Neural progenitor cell (in vitro differentiated cells): ENCODE results near the gene ATP8A1. TPM values are rescaled to one million over a fixed set of nuclear protein-coding genes. Genes with fewer than 3 reads are reported as not detected.

Experiments
- DNase-seq: peaks from one replicate; pipeline ENCODE4 v3.0.0-alpha.2; 2016; ENCODE audit warnings: low spot score
- H2AFZ ChIP-seq: fragments of 200-600 bp; sonication (generic); replicated peaks from 2 replicates; pipeline ENCODE4 v1.6.1; 2016; ENCODE audit warnings: antibody characterized with exemption
- H3F3A ChIP-seq: fragments of 200-600 bp; sonication (generic); 2 replicates; pipeline ENCODE4 v1.6.1; 2016; ENCODE audit warnings: antibody characterized with exemption, low read depth
- H3K27ac ChIP-seq: fragments of 200-600 bp; sonication (generic); 2 replicates; pipeline ENCODE4 v1.5.1; 2016; ENCODE audit warnings: mild to moderate bottlenecking
- H3K27me3 ChIP-seq: fragments of 200-600 bp; sonication (generic); 2 replicates; pipeline ENCODE4 v1.6.1; 2016; ENCODE audit warnings: mild to moderate bottlenecking, moderate library complexity
- H3K36me3 ChIP-seq: fragments of 200-600 bp; sonication (generic); 2 replicates; pipeline ENCODE4 v1.5.1; 2016
- H3K4me1 ChIP-seq: fragments of 200-600 bp; sonication (generic); 2 replicates; pipeline ENCODE4 v1.6.1; 2016; ENCODE audit warnings: mixed run types
- H3K4me2 ChIP-seq: fragments of 200-600 bp; sonication (generic); 2 replicates; pipeline ENCODE4 v1.6.1; 2016
- H3K4me3 ChIP-seq: fragments of 200-600 bp; sonication (generic); 2 replicates; pipeline ENCODE4 v1.5.1; 2016
- H3K79me2 ChIP-seq: fragments of 200-600 bp; sonication (generic); 2 replicates; pipeline ENCODE4 v1.6.1; 2016; ENCODE audit warnings: low read depth
- H3K9ac ChIP-seq: fragments of 200-600 bp; sonication (generic); 2 replicates; pipeline ENCODE4 v1.6.1; 2016
- H3K9me3 ChIP-seq: fragments of 200-600 bp; sonication (generic); 2 replicates; pipeline ENCODE4 v1.5.1; 2016; ENCODE audit warnings: low read depth
- H4K20me1 ChIP-seq: fragments of 200-600 bp; sonication (generic); 2 replicates; pipeline ENCODE4 v1.6.1; 2016; ENCODE audit warnings: low read depth
- H3K27ac Mint-ChIP-seq: 3 replicates; pipeline ENCODE4 v1.8.0; 2021; ENCODE audit warnings: mixed read lengths
- H3K27me3 Mint-ChIP-seq: 2 replicates; pipeline ENCODE4 v1.8.0; 2022; ENCODE audit warnings: low read depth, mild to moderate bottlenecking, inconsistent platforms, moderate library complexity, mixed read lengths; ENCODE audit not compliant: insufficient read depth
- H3K36me3 Mint-ChIP-seq: 3 replicates; pipeline ENCODE4 v1.8.0; 2021; ENCODE audit warnings: mixed read lengths
- H3K4me1 Mint-ChIP-seq: 3 replicates; pipeline ENCODE4 v1.8.0; 2021; ENCODE audit warnings: mixed read lengths
- H3K4me3 Mint-ChIP-seq: 3 replicates; pipeline ENCODE4 v1.8.0; 2021; ENCODE audit warnings: mild to moderate bottlenecking, moderate library complexity, mixed read lengths
- H3K9me3 Mint-ChIP-seq: 3 replicates; pipeline ENCODE4 v1.8.0; 2020; ENCODE audit warnings: mixed read lengths
- EZH2 ChIP-seq: fragments of 200-600 bp; sonication (generic); IDR thresholded peaks from 2 replicates; pipeline ENCODE4 v1.6.1; 2017; ENCODE audit warnings: antibody characterized with exemption, mild to moderate bottlenecking, moderate library complexity
- EZH2phosphoT487 ChIP-seq: fragments of 200-600 bp; sonication (generic); IDR thresholded peaks from 2 replicates; pipeline ENCODE4 v1.6.1; 2017; ENCODE audit warnings: antibody characterized with exemption
- total RNA-seq: library from RNA; depleted of rRNA; stranded (reverse); fragments of >200 nt; gene quantifications from 2 replicates; pipeline ENCODE4 v1.2.3, GENCODE V29; 2015; ENCODE audit warnings: low replicate concordance
- TF ChIP-seq, protein P1 (sequence below): fragments of 200-600 bp; sonication (generic); IDR thresholded peaks from 2 replicates; pipeline ENCODE4 v1.5.1; 2017; ENCODE audit warnings: antibody characterized with exemption, mild to moderate bottlenecking

Gene ATP8A1
- total RNA-seq, 1 donor from 2014 or later, result 46.1 TPM

DNA sequence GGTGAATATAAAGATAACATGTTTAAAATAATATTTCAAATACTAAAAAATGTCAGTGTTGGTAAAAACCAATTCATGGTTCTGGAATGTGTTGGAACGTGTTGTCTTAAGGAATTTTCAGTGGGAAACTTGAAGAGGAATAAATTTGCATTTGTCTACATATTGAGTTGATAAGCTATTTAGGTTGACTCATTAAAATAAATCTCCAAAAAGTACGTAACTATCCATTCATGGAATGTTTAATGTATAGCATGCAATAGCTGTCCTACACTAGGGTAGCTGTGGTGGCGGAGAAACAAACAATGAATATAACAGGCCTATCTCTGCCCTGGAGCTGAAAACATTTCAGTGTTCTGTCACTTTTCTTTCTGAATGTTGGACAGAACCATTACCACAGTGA is 239.4 kb downstream of the ATP8A1 start:
- Mint-ChIP-seq H3K36me3 (peaks cover 11% of the 10 kb centered on the region), H3K27me3 (peaks cover 2% of the 10 kb centered on the region), H3K4me1 (peaks cover 5% of the 10 kb centered on the region), H3K4me3 (no peak overlapping the region), H3K9me3 (no peaks in the 10 kb centered on the region), H3K27ac (no peak overlapping the region)
- no peaks in the 10 kb centered on the region for H3K79me2 ChIP-seq
- no peaks in the 10 kb centered on the region for H3K9me3 ChIP-seq
- no peak overlapping the region for H3K4me3 ChIP-seq
- H3K27me3 ChIP-seq, result no peaks in the 10 kb centered on the region
- H3K27ac ChIP-seq, result no peak overlapping the region
- no peaks in the 10 kb centered on the region for H3F3A ChIP-seq
- DNase-seq, result no peak
- no peak overlapping the region for H3K9ac ChIP-seq
- H3K36me3 ChIP-seq, result no peaks in the 10 kb centered on the region
- H3K4me2 ChIP-seq, result no peak overlapping the region
- H4K20me1 ChIP-seq, result no peaks in the 10 kb centered on the region
- peaks cover 7% of the 10 kb centered on the region for H3K4me1 ChIP-seq
- H2AFZ ChIP-seq, result no peak overlapping the region
- no peak for TF ChIP-seq EZH2
- no peak for TF ChIP-seq EZH2phosphoT487
- TF ChIP-seq, protein P1, sequence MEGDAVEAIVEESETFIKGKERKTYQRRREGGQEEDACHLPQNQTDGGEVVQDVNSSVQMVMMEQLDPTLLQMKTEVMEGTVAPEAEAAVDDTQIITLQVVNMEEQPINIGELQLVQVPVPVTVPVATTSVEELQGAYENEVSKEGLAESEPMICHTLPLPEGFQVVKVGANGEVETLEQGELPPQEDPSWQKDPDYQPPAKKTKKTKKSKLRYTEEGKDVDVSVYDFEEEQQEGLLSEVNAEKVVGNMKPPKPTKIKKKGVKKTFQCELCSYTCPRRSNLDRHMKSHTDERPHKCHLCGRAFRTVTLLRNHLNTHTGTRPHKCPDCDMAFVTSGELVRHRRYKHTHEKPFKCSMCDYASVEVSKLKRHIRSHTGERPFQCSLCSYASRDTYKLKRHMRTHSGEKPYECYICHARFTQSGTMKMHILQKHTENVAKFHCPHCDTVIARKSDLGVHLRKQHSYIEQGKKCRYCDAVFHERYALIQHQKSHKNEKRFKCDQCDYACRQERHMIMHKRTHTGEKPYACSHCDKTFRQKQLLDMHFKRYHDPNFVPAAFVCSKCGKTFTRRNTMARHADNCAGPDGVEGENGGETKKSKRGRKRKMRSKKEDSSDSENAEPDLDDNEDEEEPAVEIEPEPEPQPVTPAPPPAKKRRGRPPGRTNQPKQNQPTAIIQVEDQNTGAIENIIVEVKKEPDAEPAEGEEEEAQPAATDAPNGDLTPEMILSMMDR, result no peak

DNA sequence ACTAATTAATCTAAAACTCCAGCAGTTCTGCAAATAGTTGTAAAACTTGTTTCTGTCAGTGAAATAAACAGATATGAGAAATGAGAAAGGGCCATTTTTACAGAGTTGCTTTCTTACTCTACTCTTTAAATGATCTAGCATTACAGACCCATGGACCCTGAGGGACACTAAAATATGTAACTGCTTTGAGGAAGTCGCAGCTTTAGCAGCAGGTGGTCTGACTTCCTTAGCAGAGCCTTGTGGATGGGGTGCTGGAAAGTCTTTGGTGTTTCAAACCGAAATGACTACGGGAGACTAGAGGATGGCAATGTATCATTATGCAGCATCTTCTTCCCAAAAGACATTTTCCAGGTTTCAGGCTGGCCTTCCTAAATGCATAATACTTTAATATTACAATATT is 240.9 kb downstream of the ATP8A1 start:
- TF ChIP-seq EZH2 (no peak), EZH2phosphoT487 (no peak)
- TF ChIP-seq, protein P1, result no peak
- DNase-seq, result peak; percentile 38
- H3K4me3 ChIP-seq, result no peak overlapping the region
- H2AFZ ChIP-seq, result no peak overlapping the region
- no peak overlapping the region for H3K4me2 ChIP-seq
- no peaks in the 10 kb centered on the region for H3K79me2 ChIP-seq
- no peaks in the 10 kb centered on the region for H4K20me1 ChIP-seq
- no peak overlapping the region for H3K27ac ChIP-seq
- Mint-ChIP-seq H3K4me3 (no peak overlapping the region), H3K27ac (no peak overlapping the region), H3K36me3 (peaks cover 10% of the 10 kb centered on the region), H3K27me3 (peaks cover 2% of the 10 kb centered on the region), H3K4me1 (peaks cover 5% of the 10 kb centered on the region), H3K9me3 (no peaks in the 10 kb centered on the region)
- no peaks in the 10 kb centered on the region for H3K27me3 ChIP-seq
- H3K36me3 ChIP-seq, result no peaks in the 10 kb centered on the region
- H3K4me1 ChIP-seq, result peaks cover 7% of the 10 kb centered on the region
- H3K9me3 ChIP-seq, result no peaks in the 10 kb centered on the region
- no peak overlapping the region for H3K9ac ChIP-seq
- H3F3A ChIP-seq, result no peaks in the 10 kb centered on the region

DNA sequence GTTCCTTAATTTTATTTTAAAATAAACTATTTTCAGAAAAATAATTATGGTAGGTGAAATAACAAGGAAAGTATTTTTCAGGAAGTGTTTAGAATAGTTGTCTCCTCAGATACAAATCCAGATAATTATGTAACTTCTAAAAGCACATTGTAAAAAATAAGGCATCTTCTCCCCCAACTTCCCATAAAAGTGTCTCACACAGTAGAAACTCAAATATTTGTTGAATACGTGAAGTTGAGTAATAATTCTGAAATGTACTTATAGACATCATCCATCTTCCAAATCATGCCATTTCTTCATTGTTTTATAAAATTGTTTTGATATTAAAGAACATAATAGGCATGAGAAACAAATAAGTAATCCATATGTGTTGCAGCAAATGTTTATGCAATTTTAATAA is 241.6 kb downstream of the ATP8A1 start:
- H3K36me3 Mint-ChIP-seq, result peaks cover 8% of the 10 kb centered on the region

More for the DNA sequence above, 241.6 kb downstream of the ATP8A1 start:
- TF ChIP-seq EZH2 (no peak), EZH2phosphoT487 (no peak)
- TF ChIP-seq, protein P1, result no peak
- H3K36me3 ChIP-seq, result no peaks in the 10 kb centered on the region
- no peak overlapping the region for H2AFZ ChIP-seq
- peaks cover 7% of the 10 kb centered on the region for H3K4me1 Mint-ChIP-seq
- no peaks in the 10 kb centered on the region for H3K9me3 Mint-ChIP-seq
- H3F3A ChIP-seq, result no peaks in the 10 kb centered on the region
- H3K27me3 ChIP-seq, result no peaks in the 10 kb centered on the region
- H3K79me2 ChIP-seq, result no peaks in the 10 kb centered on the region
- H3K27ac ChIP-seq, result no peak overlapping the region
- H3K4me1 ChIP-seq, result peaks cover 7% of the 10 kb centered on the region
- H4K20me1 ChIP-seq, result no peaks in the 10 kb centered on the region
- peaks cover 2% of the 10 kb centered on the region for H3K27me3 Mint-ChIP-seq
- no peaks in the 10 kb centered on the region for H3K9me3 ChIP-seq
- no peak overlapping the region for H3K4me3 ChIP-seq
- no peak overlapping the region for H3K9ac ChIP-seq
- H3K27ac Mint-ChIP-seq, result no peak overlapping the region
- no peak overlapping the region for H3K4me3 Mint-ChIP-seq
- DNase-seq, result no peak
- no peak overlapping the region for H3K4me2 ChIP-seq
